Measurements from ENCODE around the gene IL37. TPM values are rescaled to one million over a fixed set of nuclear protein-coding genes. Genes with fewer than 3 reads are reported as not detected.
A peak's percentile ranks its signal among the peaks of the same experiment; 100 is the strongest.

IL37 gene
- total RNA-seq, 1 experiment from 2014 or later, result 2.6 TPM

DNA sequence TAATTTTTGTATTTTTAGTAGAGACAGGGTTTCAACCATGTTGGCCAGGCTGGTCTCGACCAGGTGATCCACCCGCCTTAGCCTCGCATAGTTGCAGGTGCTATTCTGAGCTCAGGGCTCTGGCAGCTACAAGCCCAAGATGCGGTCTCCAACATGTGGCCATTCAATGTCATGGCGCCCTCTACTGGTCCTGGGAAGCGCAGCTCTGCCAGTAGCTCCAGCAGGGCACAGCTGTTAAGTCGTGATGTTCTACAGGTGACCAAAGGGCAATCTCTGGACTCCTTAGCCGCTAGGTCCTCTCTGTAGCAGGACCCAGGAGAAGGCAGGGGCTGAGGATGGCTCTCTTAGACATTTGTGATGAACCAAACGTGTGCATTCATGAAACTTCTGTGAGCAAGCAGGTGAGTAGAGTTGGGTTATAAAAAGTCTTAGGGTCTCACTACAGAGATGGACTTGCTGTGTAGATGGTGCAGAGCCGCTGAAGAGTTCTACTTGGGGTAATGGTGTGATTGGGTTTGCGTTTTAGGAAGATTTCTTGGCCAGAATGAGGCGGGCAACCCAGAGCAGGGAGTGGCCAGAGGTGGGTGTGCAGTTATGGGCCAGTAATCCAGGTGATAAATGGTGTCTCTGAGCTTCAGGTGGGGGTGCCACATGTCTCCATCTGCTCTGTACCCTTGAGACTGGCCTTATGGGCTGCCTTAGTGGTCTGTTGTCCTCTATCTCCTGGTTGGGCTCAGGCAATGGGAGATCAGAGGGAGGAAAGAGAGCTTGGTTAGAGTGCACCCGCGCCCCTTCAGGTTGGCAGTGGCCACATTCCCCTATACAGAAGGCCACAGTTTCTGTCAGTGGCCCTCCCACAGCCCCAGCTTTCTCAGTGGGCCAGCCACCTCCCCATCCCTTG is 31.0 kb downstream of the IL37 start:
- H3K4me1 ChIP-seq (ENCODE audit: insufficient read depth, low read length), result peaks cover 22% of the 10 kb centered on the region
- ChIA-PET POLR2A (ENCODE audit: unreplicated experiment) (interaction anchor here (0.6 kb wide), 2 partner anchors 11 to 298 kb away, joined by 3 to 4 read pairs; no protein-coding TSS in a partner anchor), CTCF (interaction anchor here (0.5 to 2.0 kb wide), 16 partner anchors 14 to 469 kb away, joined by 3 to 22 read pairs (median 4); partner anchors contain the start of gene IL1A)
- no peak overlapping the region for H3K4me3 ChIP-seq (ENCODE audit: low read length)
- H2AFZ ChIP-seq (ENCODE audit: low read length), result 0 out of 2 replicates have a peak overlapping the region, but pooled peaks have one; percentile 32
- BruUV-seq (replicated peaks), result no TSS peak
- H3K79me2 ChIP-seq (ENCODE audit: low read length), result no peaks in the 10 kb centered on the region
- intact Hi-C loops (cut with micrococcal nuclease), result loop anchor here (1.0 kb wide), 1 partner anchor 193 kb away; no protein-coding TSS in a partner anchor
- TF ChIP-seq EZH2 (IDR thresholded peaks at IDR 0.05; ENCODE audit: low read length, unreplicated experiment), result no peak
- TF ChIP-seq, protein P1, sequence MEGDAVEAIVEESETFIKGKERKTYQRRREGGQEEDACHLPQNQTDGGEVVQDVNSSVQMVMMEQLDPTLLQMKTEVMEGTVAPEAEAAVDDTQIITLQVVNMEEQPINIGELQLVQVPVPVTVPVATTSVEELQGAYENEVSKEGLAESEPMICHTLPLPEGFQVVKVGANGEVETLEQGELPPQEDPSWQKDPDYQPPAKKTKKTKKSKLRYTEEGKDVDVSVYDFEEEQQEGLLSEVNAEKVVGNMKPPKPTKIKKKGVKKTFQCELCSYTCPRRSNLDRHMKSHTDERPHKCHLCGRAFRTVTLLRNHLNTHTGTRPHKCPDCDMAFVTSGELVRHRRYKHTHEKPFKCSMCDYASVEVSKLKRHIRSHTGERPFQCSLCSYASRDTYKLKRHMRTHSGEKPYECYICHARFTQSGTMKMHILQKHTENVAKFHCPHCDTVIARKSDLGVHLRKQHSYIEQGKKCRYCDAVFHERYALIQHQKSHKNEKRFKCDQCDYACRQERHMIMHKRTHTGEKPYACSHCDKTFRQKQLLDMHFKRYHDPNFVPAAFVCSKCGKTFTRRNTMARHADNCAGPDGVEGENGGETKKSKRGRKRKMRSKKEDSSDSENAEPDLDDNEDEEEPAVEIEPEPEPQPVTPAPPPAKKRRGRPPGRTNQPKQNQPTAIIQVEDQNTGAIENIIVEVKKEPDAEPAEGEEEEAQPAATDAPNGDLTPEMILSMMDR (conservative IDR thresholded peaks at IDR 0.05; ENCODE audit: low read depth, low read length), result peak; percentile 92
- TF ChIP-seq EZH2phosphoT487 (IDR thresholded peaks at IDR 0.05; ENCODE audit: borderline replicate concordance, low read length), result no peak
- DNase-seq (peak; percentile 87), ATAC-seq (peak; percentile 92)
- H3K27ac ChIP-seq (ENCODE audit: low read length), result peak overlapping the region; percentile 14; the same call in 1 of the 2 replicates
- H3K36me3 ChIP-seq (ENCODE audit: low read depth, low read length), result no peaks in the 10 kb centered on the region
- no peaks in the 10 kb centered on the region for H3K27me3 ChIP-seq (ENCODE audit: low read length)
- no peaks in the 10 kb centered on the region for H4K20me1 ChIP-seq (ENCODE audit: low read length)
- 0 out of 2 replicates have a peak overlapping the region, but pooled peaks have one; percentile 24 for H3K4me2 ChIP-seq (ENCODE audit: low read length)
- no peak overlapping the region for H3K9ac ChIP-seq (ENCODE audit: low read length)
- H3F3A ChIP-seq (ENCODE audit: low read length, unreplicated experiment), result no peaks in the 10 kb centered on the region
- H3K9me2 ChIP-seq (replicated peaks; ENCODE audit: low read length), result no peaks in the 10 kb centered on the region
- H3K9me3 ChIP-seq (ENCODE audit: low read length), result 0 out of 2 replicates have a peak, but pooled peaks cover 6% of the 10 kb centered on the region

DNA sequence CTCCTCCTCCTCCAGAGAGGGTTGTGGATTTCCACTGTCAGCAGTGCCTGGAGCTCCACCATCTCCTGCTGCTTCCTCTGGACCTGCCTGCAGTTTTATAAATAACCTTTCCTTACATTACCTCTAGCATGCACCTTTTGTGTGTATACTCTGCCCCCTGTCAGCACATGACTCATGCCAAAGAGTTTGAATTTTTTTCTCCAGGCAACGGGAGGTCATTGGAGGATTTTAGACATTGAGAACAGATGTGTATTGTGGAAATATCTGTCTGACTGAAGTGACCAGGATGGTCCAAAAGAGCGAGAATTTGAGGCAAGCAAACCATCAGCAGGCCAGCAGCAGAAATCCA is 31.7 kb downstream of the IL37 start:
- Histone ChIP-seq H3K9me2 (replicated peaks; ENCODE audit: low read length) (no peaks in the 10 kb centered on the region), H3K9me3 (ENCODE audit: low read length) (0 out of 2 replicates have a peak, but pooled peaks cover 11% of the 10 kb centered on the region), H3K4me1 (ENCODE audit: insufficient read depth, low read length) (peaks cover 22% of the 10 kb centered on the region), H3K4me3 (ENCODE audit: low read length) (no peak overlapping the region), H3K79me2 (ENCODE audit: low read length) (no peaks in the 10 kb centered on the region), H3K27me3 (ENCODE audit: low read length) (no peaks in the 10 kb centered on the region), H4K20me1 (ENCODE audit: low read length) (no peaks in the 10 kb centered on the region), H3K9ac (ENCODE audit: low read length) (no peak overlapping the region), H2AFZ (ENCODE audit: low read length) (peak overlapping the region; percentile 32; the same call in 1 of the 2 replicates), H3F3A (ENCODE audit: low read length, unreplicated experiment) (no peaks in the 10 kb centered on the region), H3K36me3 (ENCODE audit: low read depth, low read length) (no peaks in the 10 kb centered on the region), H3K4me2 (ENCODE audit: low read length) (0 out of 2 replicates have a peak overlapping the region, but pooled peaks have one; percentile 24), H3K27ac (ENCODE audit: low read length) (peak overlapping the region; percentile 14; the same call in 1 of the 2 replicates)
- ATAC-seq, result peak; percentile 81
- intact Hi-C loops (cut with micrococcal nuclease), result no loop called here
- TF ChIP-seq, protein P1 (conservative IDR thresholded peaks at IDR 0.05; ENCODE audit: low read depth, low read length), result peak; percentile 43
- no peak for TF ChIP-seq EZH2phosphoT487 (IDR thresholded peaks at IDR 0.05; ENCODE audit: borderline replicate concordance, low read length)
- peak; percentile 82 for DNase-seq
- BruUV-seq (replicated peaks), result no TSS peak
- POLR2A ChIA-PET (ENCODE audit: unreplicated experiment), result interaction anchor here (0.6 kb wide), 1 partner anchor 10 kb away, joined by 3 read pairs; no protein-coding TSS in a partner anchor
- CTCF ChIA-PET, result interaction anchor here (1.0 to 2.0 kb wide), 3 partner anchors 16 to 205 kb away, joined by 3 to 12 read pairs (median 8); no protein-coding TSS in a partner anchor

Measured in PC-3 (cell line).